Sigmoid colon (tissue), 7 donors: ENCODE data around the gene PARP15. TPM values are rescaled to one million over a fixed set of nuclear protein-coding genes. Genes with fewer than 3 reads are reported as not detected.
A peak's percentile ranks its signal among the peaks of the same experiment; 100 is the strongest.
"Not testable (repeated sequence)": the region's sequence is repeated elsewhere in the genome, so short reads cannot be mapped to it uniquely, and the experiment has no call there.

ENCODE experiments used
- DNase-seq: peaks from one replicate; pipeline ENCODE4 v3.0.0-alpha.2; 2019
- H3K27ac ChIP-seq, 4 donors: fragments of 200-600 bp; sonication (generic); one replicate each; pipeline ENCODE4 v1.5.1; 2016 to 2019; ENCODE audit warnings: mild to moderate bottlenecking in 1 of 4
- H3K27me3 ChIP-seq, 3 donors: fragments of 200-600 bp; sonication (generic); one replicate each; pipeline ENCODE4 v1.5.1; 2019; ENCODE audit warnings: mild to moderate bottlenecking in 1 of 3
- H3K36me3 ChIP-seq, 4 donors: fragments of 200-600 bp; sonication (generic); one replicate each; pipeline ENCODE4 v1.5.1; 2016 to 2019
- H3K4me1 ChIP-seq, 4 donors: fragments of 200-600 bp; sonication (generic); one replicate each; pipeline ENCODE4 v1.5.1; 2017 to 2019
- H3K4me3 ChIP-seq, 4 donors: fragments of 200-600 bp; sonication (generic); one replicate each; pipeline ENCODE4 v1.5.1; 2017 to 2019; ENCODE audit warnings: mild to moderate bottlenecking in 2 of 4, moderate library complexity in 1 of 4
- H3K9me3 ChIP-seq, 4 donors: fragments of 200-600 bp in 3 of 4; sonication (generic) in 3 of 4; one replicate each; pipeline versions ENCODE4 v1.5.1 to v1.6.1; 2013 to 2019
- EP300 ChIP-seq, 4 donors: sonication (generic); formaldehyde crosslinking; IDR thresholded peaks; one replicate each; pipeline ENCODE4 v1.6.1; 2017; ENCODE audit warnings: antibody characterized with exemption in 4 of 4
- POLR2A ChIP-seq, 2 donors: fragments of 450-650 bp; IDR thresholded peaks; one replicate each; pipeline ENCODE4 v1.6.1; 2016; ENCODE audit warnings: antibody characterized with exemption in 2 of 2, mild to moderate bottlenecking in 2 of 2, moderate library complexity in 2 of 2
- POLR2AphosphoS5 ChIP-seq, 4 donors: sonication (generic); formaldehyde crosslinking; IDR thresholded peaks; one replicate each; pipeline ENCODE4 v1.6.1; 2017; ENCODE audit warnings: antibody characterized with exemption in 4 of 4
- WGBS, 2 donors: extraction: QIAGEN DNeasy Blood & Tissue Kit; methylation state at CpG; one replicate each; pipeline ENCODE4 v1.1.7; 2013; 5-methylcytosine and 5-hydroxymethylcytosine counted together
- intact Hi-C: fragments of 100-400 bp; cut with DNase I; formaldehyde crosslinking; loops from one replicate; pipeline ENCODE4 v1.15.1; 2023
- polyA plus RNA-seq, 3 donors: library from polyadenylated mRNA; stranded (reverse); fragments of 200-250 nt; gene quantifications; one replicate each; pipeline ENCODE4 v1.2.3, GENCODE V29; 2013
- total RNA-seq, 4 donors: library from RNA; depleted of rRNA; stranded (reverse); fragments of >200 nt; gene quantifications; one replicate each; pipeline ENCODE4 v1.1.0, GENCODE V29; 2016
- TF ChIP-seq, protein P1 (sequence below), 4 experiments: fragments of 450-650 bp in 3 of 4; fragments of 200-600 bp in 1 of 4; IDR thresholded peaks; one replicate each; pipeline ENCODE4 v1.5.1; 2016 to 2019; ENCODE audit warnings: antibody characterized with exemption in 4 of 4, mild to moderate bottlenecking in 3 of 4, moderate library complexity in 2 of 4
- donor health status: healthy with polysubstance abuse.
- donor health status: Bipolar disorder and iron deficiency.
- donor health status: healthy.

The PARP15 gene
- total and polyA plus RNA-seq, 7 donors: 1.1 to 16.8 (median 2.9) TPM; not detected in 1

DNA sequence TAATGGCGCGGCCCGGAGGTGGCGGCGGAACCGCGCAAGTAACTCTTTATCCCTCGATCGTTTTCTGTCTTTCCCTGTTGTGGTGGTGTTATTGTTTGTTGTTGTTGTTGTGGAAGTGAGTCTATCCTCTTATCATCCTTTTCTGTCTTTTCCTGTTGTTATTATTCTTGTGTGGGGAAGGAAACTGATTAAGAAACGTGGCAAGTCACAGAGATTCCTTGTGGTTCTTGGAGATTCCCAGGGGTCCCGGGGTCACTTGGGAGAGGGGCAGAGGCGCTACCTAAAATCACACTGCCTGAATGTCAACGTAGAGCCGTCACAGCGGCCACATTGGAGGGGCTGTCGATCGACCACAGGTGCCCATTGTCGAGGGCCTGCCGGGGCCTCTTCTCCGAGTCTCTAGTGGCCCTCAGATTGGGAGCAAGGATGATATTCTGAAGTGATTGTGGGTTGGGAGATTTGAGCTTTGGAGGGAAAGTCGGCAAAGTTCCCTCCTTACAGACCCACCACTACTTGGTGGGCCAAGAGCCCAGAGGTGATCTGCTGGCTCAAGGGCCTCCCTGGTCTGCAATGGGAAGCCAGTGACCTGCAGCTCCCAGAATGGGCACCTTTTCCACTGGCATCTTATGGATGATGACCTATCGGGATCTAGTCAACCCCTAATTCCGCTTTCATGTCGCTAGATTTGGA lies 104.0 kb downstream of the PARP15 start:
- TF ChIP-seq, protein P1, sequence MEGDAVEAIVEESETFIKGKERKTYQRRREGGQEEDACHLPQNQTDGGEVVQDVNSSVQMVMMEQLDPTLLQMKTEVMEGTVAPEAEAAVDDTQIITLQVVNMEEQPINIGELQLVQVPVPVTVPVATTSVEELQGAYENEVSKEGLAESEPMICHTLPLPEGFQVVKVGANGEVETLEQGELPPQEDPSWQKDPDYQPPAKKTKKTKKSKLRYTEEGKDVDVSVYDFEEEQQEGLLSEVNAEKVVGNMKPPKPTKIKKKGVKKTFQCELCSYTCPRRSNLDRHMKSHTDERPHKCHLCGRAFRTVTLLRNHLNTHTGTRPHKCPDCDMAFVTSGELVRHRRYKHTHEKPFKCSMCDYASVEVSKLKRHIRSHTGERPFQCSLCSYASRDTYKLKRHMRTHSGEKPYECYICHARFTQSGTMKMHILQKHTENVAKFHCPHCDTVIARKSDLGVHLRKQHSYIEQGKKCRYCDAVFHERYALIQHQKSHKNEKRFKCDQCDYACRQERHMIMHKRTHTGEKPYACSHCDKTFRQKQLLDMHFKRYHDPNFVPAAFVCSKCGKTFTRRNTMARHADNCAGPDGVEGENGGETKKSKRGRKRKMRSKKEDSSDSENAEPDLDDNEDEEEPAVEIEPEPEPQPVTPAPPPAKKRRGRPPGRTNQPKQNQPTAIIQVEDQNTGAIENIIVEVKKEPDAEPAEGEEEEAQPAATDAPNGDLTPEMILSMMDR (IDR thresholded peaks at IDR 0.05): no peak
- TF ChIP-seq POLR2AphosphoS5 (IDR thresholded peaks at IDR 0.05) (no peak), EP300 (IDR thresholded peaks at IDR 0.05) (no peak), POLR2A (IDR thresholded peaks at IDR 0.05) (no peak)
- H3K9me3 ChIP-seq: no peaks in the 10 kb centered on the region
- peak overlapping the region; percentile 89 to 97 (median 92) for H3K27ac ChIP-seq
- 21 to 22% methylated on average over 24 of the region's 24 CpGs for WGBS, 2 donors
- H3K36me3 ChIP-seq: peaks cover 0 to 5% (median 0%) of the 10 kb centered on the region in 4 donors
- no peaks in the 10 kb centered on the region for H3K27me3 ChIP-seq
- peak overlapping the region; percentile 69 to 89 (median 78) for H3K4me3 ChIP-seq
- no peak for DNase-seq
- intact Hi-C loops: loop anchor here (2.0 to 10.0 kb wide), 2 partner anchors 167 to 847 kb away; partner anchors contain the start of genes EAF2, IQCB1 and KPNA1
- peaks cover 0 to 34% (median 32%) of the 10 kb centered on the region in 4 donors for H3K4me1 ChIP-seq

DNA sequence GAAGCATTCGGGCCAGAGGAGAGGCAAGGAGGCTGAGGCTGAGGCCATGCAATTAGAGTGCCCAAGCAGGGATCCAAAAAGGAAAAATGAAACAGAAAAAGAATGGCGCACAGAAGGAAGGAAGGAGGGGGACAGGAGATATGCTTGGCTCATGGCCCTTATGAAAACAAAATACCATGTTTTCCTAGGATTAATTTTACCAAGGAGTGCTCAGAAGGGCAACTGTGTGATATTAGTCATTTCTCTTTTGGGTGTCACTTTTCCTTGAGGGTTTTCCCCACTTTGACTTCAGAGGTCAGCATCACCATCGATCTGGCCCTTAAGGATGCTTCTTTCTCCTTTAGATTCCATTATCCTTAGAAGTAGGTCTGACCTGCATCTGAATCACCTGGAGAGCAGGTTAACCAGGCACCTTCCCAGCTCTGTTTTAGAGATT lies 104.5 kb downstream of the PARP15 start:
- Histone ChIP-seq H3K27ac (peak overlapping the region; percentile 89 to 97 (median 92)), H3K4me3 (peak overlapping the region; percentile 69 to 89 (median 78)), H3K36me3 (peaks cover 0 to 8% (median under 1%) of the 10 kb centered on the region in 4 donors), H3K4me1 (peaks cover 0 to 34% (median 32%) of the 10 kb centered on the region in 4 donors), H3K27me3 (no peaks in the 10 kb centered on the region), H3K9me3 (no peaks in the 10 kb centered on the region)
- intact Hi-C loops: loop anchor here (2.0 to 10.0 kb wide), 2 partner anchors 167 to 847 kb away; partner anchors contain the start of genes EAF2, IQCB1 and KPNA1
- no peak for DNase-seq
- TF ChIP-seq EP300 (IDR thresholded peaks at IDR 0.05): no peak
- no peak for TF ChIP-seq POLR2AphosphoS5 (IDR thresholded peaks at IDR 0.05)
- no peak for TF ChIP-seq POLR2A (IDR thresholded peaks at IDR 0.05)
- TF ChIP-seq, protein P1 (IDR thresholded peaks at IDR 0.05): no peak
- 73 to 81% methylated on average over 3 of the region's 3 CpGs for WGBS, 2 donors

DNA sequence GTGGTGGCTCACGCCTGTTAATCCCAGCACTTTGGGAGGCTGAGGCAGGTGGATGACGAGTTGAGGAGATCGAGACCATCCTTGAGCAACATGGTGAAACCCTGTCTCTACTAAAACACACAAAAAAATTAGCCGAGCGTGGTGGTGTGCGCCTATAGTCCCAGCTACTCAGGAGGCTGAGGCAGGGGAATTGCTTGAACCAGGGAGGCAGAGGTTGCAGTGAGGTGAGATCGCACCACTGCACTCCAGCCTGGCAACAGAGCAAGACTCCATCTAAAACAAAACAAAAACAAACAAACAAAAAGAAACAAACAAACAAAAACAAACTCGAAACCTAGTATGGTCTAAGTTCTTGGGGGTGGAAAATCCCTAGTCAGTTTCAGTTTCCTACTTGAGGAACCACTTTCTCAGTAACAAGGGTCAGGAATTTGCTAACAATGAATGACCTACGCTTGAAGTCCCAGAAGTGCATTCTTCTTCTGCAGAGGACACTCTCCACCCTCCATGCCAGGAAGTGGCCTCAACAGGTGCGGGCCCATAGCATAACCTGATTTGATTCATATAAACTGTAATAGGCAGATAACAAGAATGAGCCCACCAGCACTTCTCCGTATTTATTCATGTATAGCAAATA lies 105.4 kb downstream of the PARP15 start:
- WGBS, 2 donors: 78 to 87% methylated on average over 11 of the region's 11 CpGs
- intact Hi-C loops: loop anchor here (10.0 kb wide), 1 partner anchor 848 kb away; the partner anchor contains the start of genes EAF2 and IQCB1
- H3K27me3 ChIP-seq, DNase-seq, H3K9me3 ChIP-seq, H3K4me3 ChIP-seq: not testable (repeated sequence)
- Histone ChIP-seq H3K27ac (peak overlapping the region in 2 of 4 donors; percentile 90 to 97), H3K36me3 (peaks cover 0 to 17% (median 5%) of the 10 kb centered on the region in 4 donors), H3K4me1 (peaks cover 0 to 34% (median 32%) of the 10 kb centered on the region in 4 donors)

DNA sequence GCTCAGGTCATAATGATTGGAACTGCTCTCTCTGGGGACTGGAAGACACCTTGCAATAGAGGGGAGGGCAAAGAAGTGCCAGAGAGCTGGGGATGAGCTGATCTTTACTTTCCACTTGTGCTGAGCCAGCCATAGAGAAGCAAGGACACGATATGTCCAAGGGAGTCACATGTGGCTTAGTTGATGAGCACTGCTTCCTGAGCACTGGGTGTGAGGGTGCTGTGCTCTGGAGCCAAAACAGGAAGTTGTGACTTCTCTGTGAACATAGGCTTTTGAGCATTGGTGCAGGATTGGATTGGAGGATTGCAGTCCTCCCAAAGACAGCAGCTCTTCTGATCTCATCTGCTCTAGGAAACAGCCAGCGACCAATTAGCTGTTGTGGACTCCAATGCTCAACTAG lies 109.8 kb downstream of the PARP15 start:
- no peak for TF ChIP-seq EP300 (IDR thresholded peaks at IDR 0.05)
- TF ChIP-seq, protein P1 (IDR thresholded peaks at IDR 0.05): no peak
- no peak for TF ChIP-seq POLR2A (IDR thresholded peaks at IDR 0.05)
- no peak for TF ChIP-seq POLR2AphosphoS5 (IDR thresholded peaks at IDR 0.05)
- H3K4me3 ChIP-seq: no peak overlapping the region
- H3K27ac ChIP-seq: no peak overlapping the region
- 80 to 94% methylated on average over 2 of the region's 2 CpGs for WGBS, 2 donors
- peaks cover 0 to 17% (median 7%) of the 10 kb centered on the region in 4 donors for H3K4me1 ChIP-seq
- intact Hi-C loops: loop anchor here (10.0 kb wide), 1 partner anchor 852 kb away; the partner anchor contains the start of genes EAF2 and IQCB1
- no peaks in the 10 kb centered on the region for H3K9me3 ChIP-seq
- no peaks in the 10 kb centered on the region for H3K27me3 ChIP-seq
- H3K36me3 ChIP-seq: peaks cover 0 to 18% (median 5%) of the 10 kb centered on the region in 4 donors
- DNase-seq: no peak

Other genes with a start within 250 kb of the PARP15 start
- 10 to 100 TPM in 3 of 4 donors, 1 to 10 TPM in 1; 8.2 to 24.8 (median 17.2) TPM for gene MIX23, start 194.4 kb upstream of the PARP15 start, total RNA-seq
- 10 to 100 TPM; 43.2 to 49.2 (median 44.5) TPM for gene MIX23, start 194.4 kb upstream of the PARP15 start, polyA plus RNA-seq
- gene FAM162A, start 193.5 kb upstream of the PARP15 start, total RNA-seq: 10 to 100 TPM; 37.1 to 56.6 (median 45.6) TPM
- gene FAM162A, start 193.5 kb upstream of the PARP15 start, polyA plus RNA-seq: 100 to 1,000 TPM; 200 to 298 (median 277) TPM
- 1 to 10 TPM; 1.9 to 4.6 (median 2.7) TPM for gene WDR5B, start 161.6 kb upstream of the PARP15 start, total RNA-seq
- gene WDR5B, start 161.6 kb upstream of the PARP15 start, polyA plus RNA-seq: 1 to 10 TPM; 1.2 to 3.2 (median 1.2) TPM
- gene KPNA1, start 62.7 kb upstream of the PARP15 start, total RNA-seq: 10 to 100 TPM; 34.9 to 50.1 (median 40.3) TPM
- gene KPNA1, start 62.7 kb upstream of the PARP15 start, polyA plus RNA-seq: 10 to 100 TPM in 2 of 3 donors, 1 to 10 TPM in 1; 9.6 to 12.8 (median 11.1) TPM
- gene PARP9, start 13.3 kb upstream of the PARP15 start, total RNA-seq: 10 to 100 TPM; 24.5 to 43.0 (median 35.3) TPM
- 10 to 100 TPM; 20.4 to 48.4 (median 26.8) TPM for gene PARP9, start 13.3 kb upstream of the PARP15 start, polyA plus RNA-seq
- gene DTX3L, start 13.3 kb upstream of the PARP15 start, total RNA-seq: 10 to 100 TPM; 18.9 to 32.6 (median 25.0) TPM
- 10 to 100 TPM in 2 of 3 donors, 1 to 10 TPM in 1; 9.6 to 33.2 (median 20.8) TPM for gene DTX3L, start 13.3 kb upstream of the PARP15 start, polyA plus RNA-seq
- 10 to 100 TPM; 41.7 to 90.3 (median 53.4) TPM for gene PARP14, start 103.2 kb downstream of the PARP15 start, total RNA-seq
- gene PARP14, start 103.2 kb downstream of the PARP15 start, polyA plus RNA-seq: 10 to 100 TPM in 2 of 3 donors, 1 to 10 TPM in 1; 4.8 to 28.4 (median 10.2) TPM
- gene HSPBAP1, start 216.2 kb downstream of the PARP15 start, total RNA-seq: 10 to 100 TPM; 11.1 to 13.8 (median 12.6) TPM
- gene HSPBAP1, start 216.2 kb downstream of the PARP15 start, polyA plus RNA-seq: 1 to 10 TPM; 3.0 to 6.4 (median 3.0) TPM
- 10 to 100 TPM; 15.0 to 20.6 (median 17.6) TPM for gene SLC49A4, start 217.4 kb downstream of the PARP15 start, total RNA-seq
- 1 to 10 TPM; 3.0 to 7.2 (median 3.5) TPM for gene SLC49A4, start 217.4 kb downstream of the PARP15 start, polyA plus RNA-seq